ENCODE results near the gene HECTD2.

HECTD2 gene

DNA sequence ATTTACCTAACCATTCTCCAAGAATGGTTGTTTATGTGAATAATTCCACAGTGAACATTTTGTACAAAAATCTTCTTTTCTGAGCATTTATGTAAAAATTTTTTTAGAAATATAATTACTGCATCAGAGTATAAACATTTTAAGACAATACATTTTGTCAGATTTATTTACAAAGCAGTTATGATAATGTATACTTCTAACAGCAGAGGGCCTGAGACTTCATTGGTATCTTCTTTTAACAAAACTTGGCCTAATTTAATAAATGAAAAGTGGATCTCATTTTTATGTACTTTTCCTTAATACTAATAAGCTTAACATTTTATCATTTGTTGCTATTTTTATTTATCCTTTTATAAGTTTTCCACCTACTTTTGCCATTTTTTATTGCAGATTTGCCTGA, 69.4 kb downstream of the HECTD2 start:
- no peak for DNase-seq
- TF ChIP-seq, protein P1, sequence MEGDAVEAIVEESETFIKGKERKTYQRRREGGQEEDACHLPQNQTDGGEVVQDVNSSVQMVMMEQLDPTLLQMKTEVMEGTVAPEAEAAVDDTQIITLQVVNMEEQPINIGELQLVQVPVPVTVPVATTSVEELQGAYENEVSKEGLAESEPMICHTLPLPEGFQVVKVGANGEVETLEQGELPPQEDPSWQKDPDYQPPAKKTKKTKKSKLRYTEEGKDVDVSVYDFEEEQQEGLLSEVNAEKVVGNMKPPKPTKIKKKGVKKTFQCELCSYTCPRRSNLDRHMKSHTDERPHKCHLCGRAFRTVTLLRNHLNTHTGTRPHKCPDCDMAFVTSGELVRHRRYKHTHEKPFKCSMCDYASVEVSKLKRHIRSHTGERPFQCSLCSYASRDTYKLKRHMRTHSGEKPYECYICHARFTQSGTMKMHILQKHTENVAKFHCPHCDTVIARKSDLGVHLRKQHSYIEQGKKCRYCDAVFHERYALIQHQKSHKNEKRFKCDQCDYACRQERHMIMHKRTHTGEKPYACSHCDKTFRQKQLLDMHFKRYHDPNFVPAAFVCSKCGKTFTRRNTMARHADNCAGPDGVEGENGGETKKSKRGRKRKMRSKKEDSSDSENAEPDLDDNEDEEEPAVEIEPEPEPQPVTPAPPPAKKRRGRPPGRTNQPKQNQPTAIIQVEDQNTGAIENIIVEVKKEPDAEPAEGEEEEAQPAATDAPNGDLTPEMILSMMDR (IDR thresholded peaks at IDR 0.05): no peak
- intact Hi-C loops (cut with DNase I; ENCODE audit: low total_unique reads): no loop called here
- H3K9me3 ChIP-seq: no peaks in the 10 kb centered on the region
- peaks cover 4 to 13% (median 9%) of the 10 kb centered on the region in 3 donors for H3K36me3 ChIP-seq
- no peak overlapping the region for H3K27ac ChIP-seq
- H3K4me1 ChIP-seq: no peaks in the 10 kb centered on the region
- H3K27me3 ChIP-seq: no peaks in the 10 kb centered on the region
- H3K4me3 ChIP-seq: no peak overlapping the region

DNA sequence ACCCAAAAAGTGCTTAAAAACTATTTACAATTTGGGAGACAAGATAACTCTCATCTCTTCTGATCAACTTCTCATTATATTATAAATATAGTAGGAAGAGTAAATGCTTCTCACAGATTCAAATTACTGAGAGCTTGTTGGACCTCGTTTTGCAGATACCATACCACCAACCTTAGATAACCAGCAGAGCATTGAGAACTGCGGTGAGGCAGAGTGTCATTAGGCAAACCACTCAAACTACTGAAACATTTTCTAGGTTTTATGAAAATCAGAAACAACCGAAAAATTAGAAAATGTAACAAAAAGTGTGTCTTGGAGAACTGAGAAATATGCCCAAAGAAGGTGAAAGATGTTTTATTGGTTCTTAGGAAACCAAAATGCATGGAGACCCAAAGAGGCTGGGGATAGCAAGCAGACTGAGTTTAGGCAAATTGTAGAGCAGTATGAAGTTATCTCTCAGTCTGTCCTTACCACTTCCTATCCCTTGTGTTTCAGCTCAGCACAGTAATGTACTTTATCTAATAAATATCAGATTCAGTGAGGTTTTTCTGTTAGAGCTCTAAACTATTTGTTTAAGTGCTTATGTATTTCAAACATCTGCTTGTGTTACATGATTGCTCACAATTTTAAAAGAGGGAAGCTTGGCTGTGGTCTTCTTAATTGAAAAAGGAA, 77.9 kb downstream of the HECTD2 start:
- TF ChIP-seq, protein P1 (IDR thresholded peaks at IDR 0.05): no peak
- intact Hi-C loops (cut with DNase I; ENCODE audit: low total_unique reads): no loop called here

DNA sequence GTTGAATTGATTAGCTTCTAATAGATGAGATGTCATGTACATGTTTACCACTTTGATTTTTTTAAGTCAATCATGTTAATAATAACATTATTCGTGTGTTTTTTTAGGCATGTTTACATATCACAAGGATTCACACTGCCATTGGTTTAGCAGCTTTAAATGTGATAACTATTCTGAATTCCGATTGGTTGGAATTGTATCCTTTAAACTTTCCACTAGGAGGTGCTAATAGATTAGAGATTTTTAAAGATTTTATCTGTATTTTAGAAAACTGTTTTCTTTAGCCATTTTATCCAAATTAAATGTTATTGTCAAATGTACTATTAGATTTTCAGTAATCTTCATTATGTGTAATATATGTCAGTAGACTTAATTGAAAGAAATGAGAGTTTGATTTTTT, 83.2 kb downstream of the HECTD2 start:
- no peaks in the 10 kb centered on the region for H3K9me3 ChIP-seq
- TF ChIP-seq, protein P1 (IDR thresholded peaks at IDR 0.05): peak; percentile 47 to 72
- H3K27me3 ChIP-seq: no peaks in the 10 kb centered on the region
- DNase-seq: no peak
- peaks cover 0 to 13% (median 0%) of the 10 kb centered on the region in 4 donors for H3K4me1 ChIP-seq
- H3K27ac ChIP-seq: no peak overlapping the region
- intact Hi-C loops (cut with DNase I; ENCODE audit: low total_unique reads): loop anchor here (10.0 kb wide), 2 partner anchors 61 to 201 kb away; no protein-coding TSS in a partner anchor
- peaks cover 0 to 6% (median 0%) of the 10 kb centered on the region in 3 donors for H3K36me3 ChIP-seq
- no peak overlapping the region for H3K4me3 ChIP-seq

More for the DNA sequence above, 77.9 kb downstream of the HECTD2 start:
- Histone ChIP-seq H3K9me3 (no peaks in the 10 kb centered on the region), H3K4me1 (no peaks in the 10 kb centered on the region), H3K27ac (no peak overlapping the region), H3K36me3 (peaks cover 6 to 28% (median 23%) of the 10 kb centered on the region in 3 donors), H3K4me3 (no peak overlapping the region), H3K27me3 (no peaks in the 10 kb centered on the region)
- no peak for DNase-seq

DNA sequence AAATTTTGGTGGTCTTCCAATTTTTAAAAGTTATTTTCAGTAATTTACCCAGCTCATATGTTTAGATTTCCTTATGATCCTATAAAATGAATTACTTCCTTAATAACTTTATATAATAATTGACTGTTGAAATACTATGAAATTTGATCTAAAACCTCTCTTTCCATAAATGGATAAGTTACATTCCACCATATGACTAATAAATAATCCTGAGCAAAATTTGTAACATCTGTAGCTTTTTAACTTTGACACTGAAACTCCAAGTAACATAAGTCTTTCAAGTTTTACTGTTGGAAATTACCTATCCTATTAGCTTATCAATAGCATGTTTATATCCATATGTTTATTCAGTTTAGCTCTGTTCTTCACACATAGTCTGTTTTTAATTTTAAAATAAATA, 85.3 kb downstream of the HECTD2 start:
- H3K4me1 ChIP-seq: peaks cover 0 to 16% (median 0%) of the 10 kb centered on the region in 4 donors
- H3K4me3 ChIP-seq: no peak overlapping the region
- intact Hi-C loops (cut with DNase I; ENCODE audit: low total_unique reads): loop anchor here (2.0 to 10.0 kb wide), 3 partner anchors 59 to 199 kb away; no protein-coding TSS in a partner anchor
- no peak overlapping the region for H3K27ac ChIP-seq
- TF ChIP-seq, protein P1 (IDR thresholded peaks at IDR 0.05): no peak
- DNase-seq: no peak
- no peaks in the 10 kb centered on the region for H3K27me3 ChIP-seq
- H3K36me3 ChIP-seq: peaks cover 6 to 14% (median 9%) of the 10 kb centered on the region in 3 donors
- H3K9me3 ChIP-seq: no peaks in the 10 kb centered on the region

DNA sequence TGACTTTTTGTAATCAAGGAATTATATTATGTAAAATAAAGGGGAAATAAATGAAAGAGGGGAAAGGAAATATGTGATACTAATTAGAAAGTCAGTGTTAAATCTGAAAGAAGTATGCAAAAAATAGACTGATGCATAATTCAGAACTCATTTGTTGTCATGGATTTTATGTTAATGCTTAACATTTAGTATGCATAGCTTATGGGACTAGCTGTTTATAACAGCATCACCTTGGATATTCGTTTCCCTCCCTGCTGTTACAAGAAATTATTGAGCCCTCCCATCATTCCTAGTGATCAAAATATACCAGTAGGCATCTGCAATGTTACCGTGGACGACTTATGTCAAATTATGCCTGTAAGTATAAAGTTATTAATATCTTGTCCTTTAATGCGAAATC, 85.9 kb downstream of the HECTD2 start:
- intact Hi-C loops (cut with DNase I; ENCODE audit: low total_unique reads): loop anchor here (10.0 kb wide), 2 partner anchors 59 to 199 kb away; no protein-coding TSS in a partner anchor
- Histone ChIP-seq H3K9me3 (no peaks in the 10 kb centered on the region), H3K36me3 (peaks cover 9 to 17% (median 12%) of the 10 kb centered on the region in 3 donors), H3K4me1 (peaks cover 0 to 16% (median 0%) of the 10 kb centered on the region in 4 donors), H3K27ac (no peak overlapping the region), H3K4me3 (no peak overlapping the region), H3K27me3 (no peaks in the 10 kb centered on the region)
- DNase-seq: no peak
- TF ChIP-seq, protein P1 (IDR thresholded peaks at IDR 0.05): no peak

Measured in tibial artery (tissue), 4 donors.